HG03066 (cell line): ENCODE data around the gene HEXA.
"Not testable (repeated sequence)": the region's sequence is repeated elsewhere in the genome, so short reads cannot be mapped to it uniquely, and the experiment has no call there.

Experiments
- ATAC-seq: cut with Tn5 transposase; IDR thresholded peaks from one replicate; pipeline ENCODE4 v1.9.1; 2021; ENCODE audit warnings: low read depth; ENCODE audit not compliant: unreplicated experiment

Gene HEXA

DNA sequence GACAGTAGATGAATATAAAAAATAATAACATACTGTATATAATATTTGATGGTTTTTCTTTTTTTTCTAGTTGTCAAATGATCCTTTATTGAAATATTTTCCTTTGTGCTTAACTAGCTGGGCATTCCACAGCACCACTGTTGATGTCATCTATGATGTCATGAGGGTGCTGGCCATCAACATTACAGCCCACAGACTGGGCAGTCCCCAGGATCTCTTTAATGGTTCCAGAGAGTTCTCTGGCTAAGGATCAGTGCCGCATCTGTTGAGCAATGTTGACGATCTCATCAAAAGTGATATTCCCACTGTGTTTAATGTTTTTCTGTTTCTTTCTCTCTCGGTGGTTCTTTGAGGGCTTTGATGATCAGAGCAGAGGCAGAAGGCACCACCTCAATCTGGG lies 3.3 kb upstream of the HEXA start:
- not testable (repeated sequence) for ATAC-seq

DNA sequence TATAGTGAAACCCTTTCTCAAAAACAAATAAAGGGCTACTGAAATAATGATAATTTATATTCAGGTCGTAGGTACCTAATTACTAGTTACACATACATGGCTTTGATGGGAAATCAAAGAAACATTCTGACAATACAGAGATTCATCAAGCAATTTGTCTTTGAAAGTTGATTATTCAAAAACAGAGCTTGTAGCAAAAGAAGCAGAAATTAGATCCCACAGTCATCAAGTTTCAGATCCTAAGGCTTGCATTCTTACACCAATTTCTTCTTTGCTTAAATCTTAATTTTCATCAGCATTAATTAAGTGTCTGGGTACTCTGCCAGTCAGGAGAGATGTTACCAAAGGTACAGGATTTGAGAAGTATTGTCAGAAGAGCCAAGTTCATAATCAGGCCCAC lies 1.5 kb upstream of the HEXA start:
- no peak for ATAC-seq

DNA sequence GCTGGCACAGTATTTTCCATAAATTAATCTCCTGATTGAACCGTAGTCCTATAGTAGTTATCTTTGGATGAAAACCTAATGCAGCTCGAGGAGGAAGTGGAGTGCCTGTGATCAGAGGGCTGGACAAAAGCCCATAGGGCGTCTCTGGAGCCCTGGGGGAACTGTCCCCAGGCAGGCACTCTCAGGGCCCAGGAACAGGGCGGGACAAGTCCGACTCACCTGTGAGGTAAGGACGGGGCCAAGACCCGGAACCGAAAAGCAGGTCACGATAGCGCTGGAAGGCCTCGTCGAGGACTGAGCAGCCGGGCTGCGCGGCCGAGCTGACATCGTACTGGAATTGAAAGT lies 341 bp downstream of the HEXA start:
- ATAC-seq = peak; percentile 48

GRCh38 chr15:72372361-72372760 lies 3.5 kb downstream of the HEXA start:
- ATAC-seq = no peak

DNA sequence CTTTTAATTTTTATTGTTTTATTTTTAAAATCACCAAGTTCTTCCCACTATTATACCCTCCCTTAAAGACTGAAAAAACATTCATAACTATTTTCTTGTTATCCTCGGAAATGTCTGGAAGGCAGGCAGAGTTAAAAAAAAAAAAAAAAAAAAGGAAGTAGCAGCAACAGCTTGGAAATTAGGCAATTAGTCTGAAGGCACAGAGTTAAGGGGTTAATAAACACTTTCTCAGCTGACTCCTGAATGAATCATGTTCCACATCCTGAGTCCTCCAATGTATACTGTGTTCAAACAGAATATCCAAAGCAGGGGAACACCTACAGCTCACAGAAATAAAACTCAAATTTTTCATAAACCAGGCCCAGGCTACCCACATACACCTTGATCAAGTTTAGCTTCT lies 5.8 kb downstream of the HEXA start:
- ATAC-seq = no peak

DNA sequence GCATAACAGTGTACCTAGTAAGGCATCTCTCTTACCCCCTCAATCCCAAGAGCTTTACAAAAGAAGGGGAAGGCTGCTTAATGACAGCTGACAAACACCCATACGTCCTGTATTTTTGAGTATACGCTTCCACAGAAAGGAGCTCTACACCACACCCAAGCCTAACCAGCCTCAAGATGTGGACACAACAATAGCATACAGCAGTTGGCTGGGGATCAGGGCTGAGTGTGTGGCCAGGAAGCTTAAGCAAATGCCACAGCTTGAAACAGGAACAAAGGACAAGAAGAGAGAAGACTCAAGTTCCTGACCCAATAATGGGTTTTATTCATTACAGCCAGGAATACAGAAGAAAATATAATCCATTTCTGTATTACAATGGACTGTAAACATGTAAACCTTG lies 6.9 kb downstream of the HEXA start:
- ATAC-seq = no peak

- no peak for ATAC-seq
These were observed 7.5 kb downstream of the HEXA start for GRCh38 chr15:72368325-72368724.

GRCh38 chr15:72365844-72366243 lies 10.0 kb downstream of the HEXA start:
- ATAC-seq = peak; percentile 93

- ATAC-seq = no peak
These were observed 14.6 kb downstream of the HEXA start for GRCh38 chr15:72361176-72361575.

DNA sequence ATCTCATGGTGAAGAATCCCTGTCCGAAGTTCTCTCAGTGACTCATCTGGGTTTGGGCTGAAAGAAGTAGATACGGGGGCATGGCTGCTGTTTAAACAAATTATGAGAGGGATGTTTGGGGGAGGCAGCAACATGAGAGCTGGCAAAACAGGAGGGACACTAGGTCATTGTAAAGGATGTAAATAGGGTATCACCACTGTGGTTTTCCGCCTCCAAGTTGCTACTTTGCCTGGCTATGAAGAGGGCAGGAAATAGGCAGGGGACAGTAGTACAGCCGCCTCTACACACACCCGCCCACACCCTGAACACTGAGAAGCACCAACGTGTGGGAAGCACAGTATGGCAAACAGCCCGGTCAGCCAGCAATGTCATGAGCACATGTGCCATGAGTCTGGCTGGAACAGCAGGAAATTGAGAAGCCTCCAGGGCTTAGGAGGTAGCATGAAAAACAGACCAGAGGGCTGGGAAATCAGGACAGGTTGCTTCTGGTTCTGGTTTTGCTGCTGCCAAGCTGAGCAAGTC lies 17.1 kb downstream of the HEXA start:
- ATAC-seq = peak; percentile 90

- ATAC-seq = no peak
These were observed 17.7 kb downstream of the HEXA start for GRCh38 chr15:72358121-72358520.

DNA sequence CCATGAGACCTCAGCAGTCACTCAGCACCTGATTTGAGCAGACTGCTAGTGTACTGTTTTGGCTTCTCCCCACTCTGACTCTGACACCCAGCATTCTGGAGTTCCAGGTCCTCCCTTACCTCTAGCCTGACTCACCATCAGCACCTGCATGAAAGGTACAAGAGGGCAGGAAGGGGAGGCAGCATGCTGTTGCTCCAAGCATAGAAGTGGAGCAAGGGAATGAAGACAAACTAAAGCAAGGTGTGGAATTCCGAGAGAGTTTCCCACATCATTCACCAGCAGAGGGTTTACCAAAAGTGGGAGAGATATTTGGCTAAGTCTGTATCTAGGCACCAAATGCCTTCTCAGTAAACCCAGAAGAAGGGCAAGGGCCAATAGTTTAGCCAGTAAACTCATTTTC lies 21.3 kb downstream of the HEXA start:
- ATAC-seq = no peak

- ATAC-seq = no peak
These were observed 22.5 kb downstream of the HEXA start for GRCh38 chr15:72353266-72353665.

DNA sequence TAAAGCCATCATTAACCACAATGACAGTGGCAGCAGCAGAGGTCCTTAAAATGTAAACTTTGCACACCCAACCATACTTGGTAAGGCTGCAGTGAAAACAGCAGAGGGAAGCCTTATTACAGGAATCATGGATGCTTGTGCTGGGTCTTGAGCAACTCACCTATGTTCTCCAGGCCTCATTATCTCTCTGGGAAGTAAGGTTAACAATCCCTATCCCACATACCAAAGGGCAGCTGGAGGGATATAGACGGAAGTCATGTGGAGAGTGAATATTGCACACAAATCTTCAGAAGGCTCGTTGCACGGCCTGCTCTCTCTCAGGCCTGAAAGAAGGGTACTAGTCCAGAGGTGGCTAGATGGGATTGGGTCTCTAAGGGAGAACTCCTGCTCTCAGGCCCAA lies 30.0 kb downstream of the HEXA start:
- ATAC-seq = no peak

- no peak for ATAC-seq
These were observed 30.5 kb downstream of the HEXA start for GRCh38 chr15:72345280-72345679.

DNA sequence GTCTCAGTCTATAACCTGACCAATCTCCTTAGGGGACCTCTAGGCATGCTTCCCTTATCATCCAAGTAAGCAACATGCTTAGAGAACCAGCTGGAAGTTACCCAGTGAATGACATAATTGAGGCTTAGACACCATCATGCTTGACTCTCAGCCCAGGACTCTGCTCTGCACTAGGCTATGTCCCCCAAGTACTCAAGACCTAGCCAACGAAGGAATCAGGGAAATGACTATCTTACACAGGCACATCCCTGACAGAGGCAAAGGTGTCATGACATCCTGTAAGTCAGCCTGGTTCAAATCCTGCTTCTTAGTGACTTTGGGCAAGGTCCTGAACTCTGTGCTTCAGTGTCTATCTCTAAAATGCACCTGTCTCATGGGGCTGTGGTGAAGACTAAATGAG lies 31.2 kb downstream of the HEXA start:
- ATAC-seq = no peak

DNA sequence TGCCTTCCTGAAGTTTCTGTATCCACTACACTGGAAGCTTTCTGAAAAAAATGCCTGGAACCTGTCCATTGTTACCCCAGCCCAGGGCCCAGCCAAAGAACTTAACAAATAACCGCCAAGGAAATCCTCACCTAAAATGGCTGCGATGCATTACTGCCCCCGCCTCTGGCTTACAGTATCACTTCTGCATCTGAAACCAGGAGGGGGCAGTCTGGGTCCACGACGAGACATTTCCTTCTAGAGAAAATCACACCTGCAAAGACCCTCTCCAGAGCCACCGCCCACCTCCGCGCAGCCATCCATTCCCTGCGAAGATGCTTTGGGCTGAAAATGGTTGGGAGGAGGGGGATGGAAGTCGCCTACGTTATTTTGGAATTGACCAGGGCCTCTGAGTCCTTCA lies 33.4 kb downstream of the HEXA start:
- ATAC-seq = no peak

- no peak for ATAC-seq
These were observed 34.5 kb downstream of the HEXA start for GRCh38 chr15:72341361-72341760.

DNA sequence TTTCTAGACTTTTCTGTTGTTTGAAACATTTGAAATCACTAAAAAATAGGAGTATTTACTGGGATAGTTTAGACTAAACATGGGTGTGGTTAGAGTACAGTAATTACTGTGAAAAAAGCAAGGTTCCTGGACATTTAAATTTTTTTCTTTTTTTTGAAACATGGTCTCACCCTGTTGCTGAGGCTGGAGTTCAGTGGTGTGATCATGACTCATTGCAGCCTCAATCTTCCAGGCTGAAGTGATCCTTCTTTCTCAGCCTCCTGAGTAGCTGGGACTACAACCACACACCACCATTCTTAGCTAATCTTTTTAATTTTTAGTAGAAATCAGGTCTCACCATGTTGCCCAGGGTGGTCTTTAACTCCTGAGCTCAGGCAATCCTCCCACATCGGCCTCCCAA lies 35.4 kb downstream of the HEXA start:
- ATAC-seq = no peak

DNA sequence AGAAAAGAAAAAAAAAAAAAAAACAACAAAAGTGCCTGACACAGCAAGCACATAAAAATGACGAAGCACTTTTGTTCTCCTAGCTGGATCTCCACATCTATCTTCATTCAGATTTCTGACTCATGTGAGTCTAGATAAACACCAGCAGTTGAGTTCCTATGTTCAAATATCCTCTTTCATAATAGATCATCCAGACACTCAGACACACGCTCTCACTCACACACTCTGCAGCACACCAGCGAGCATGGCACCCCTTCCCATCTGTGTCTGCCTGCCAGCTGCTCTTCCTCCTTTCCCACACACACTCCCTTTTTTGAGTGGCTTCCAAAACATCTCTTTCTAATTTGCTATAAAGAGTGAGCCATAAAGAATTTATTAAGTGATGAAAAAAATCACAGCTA lies 36.0 kb downstream of the HEXA start:
- ATAC-seq = no peak

- ATAC-seq = no peak
These were observed 37.0 kb downstream of the HEXA start for GRCh38 chr15:72338617-72339321.

GRCh38 chr15:72338148-72338547 lies 37.7 kb downstream of the HEXA start:
- ATAC-seq = no peak

GRCh38 chr15:72334842-72335241 lies 41.0 kb downstream of the HEXA start:
- no peak for ATAC-seq
